MM.1S (cell line): Measurements from ENCODE around the gene SPINK1.

ENCODE experiments used
- DNase-seq: peaks from one replicate; pipeline ENCODE4 v3.0.0-alpha.2; 2015
- H2AFZ ChIP-seq: fragments of 300-600 bp; sonication (generic); 2 replicates; pipeline ENCODE4 v1.6.0; 2016; ENCODE audit warnings: antibody characterized with exemption, low read length
- H3F3A ChIP-seq: fragments of 300-600 bp; sonication (generic); 2 replicates; pipeline ENCODE4 v1.6.1; 2016; ENCODE audit warnings: mild to moderate bottlenecking, antibody characterized with exemption, low read length, moderate library complexity, mixed read lengths; ENCODE audit not compliant: insufficient read depth
- H3K27ac ChIP-seq: fragments of 300-600 bp; sonication (generic); 2 replicates; pipeline ENCODE4 v1.5.1; 2016; ENCODE audit warnings: mild to moderate bottlenecking, low read length
- H3K27me3 ChIP-seq: fragments of 300-600 bp; sonication (generic); replicated peaks from 2 replicates; pipeline ENCODE4 v1.6.0; 2016; ENCODE audit warnings: low read length; ENCODE audit not compliant: insufficient read depth
- H3K36me3 ChIP-seq: fragments of 300-600 bp; sonication (generic); replicated peaks from 2 replicates; pipeline ENCODE4 v1.6.1; 2016; ENCODE audit warnings: mild to moderate bottlenecking, low read length, mixed read lengths; ENCODE audit not compliant: insufficient read depth
- H3K4me1 ChIP-seq: fragments of 300-600 bp; sonication (generic); 2 replicates; pipeline ENCODE4 v1.6.1; 2016; ENCODE audit warnings: low read length, mixed read lengths
- H3K4me2 ChIP-seq: fragments of 300-600 bp; sonication (generic); 2 replicates; pipeline ENCODE4 v1.6.0; 2016; ENCODE audit warnings: low read depth, low read length
- H3K4me3 ChIP-seq: fragments of 300-600 bp; sonication (generic); 2 replicates; pipeline ENCODE4 v1.5.1; 2016; ENCODE audit warnings: low read length, mixed read lengths
- H3K79me2 ChIP-seq: fragments of 300-600 bp; sonication (generic); 2 replicates; pipeline ENCODE4 v1.6.1; 2016; ENCODE audit warnings: mixed run types, low read length, mixed read lengths
- H3K9ac ChIP-seq: fragments of 300-600 bp; sonication (generic); 2 replicates; pipeline ENCODE4 v1.6.1; 2016; ENCODE audit warnings: low read length, mixed read lengths
- H3K9me2 ChIP-seq: fragments of 300-600 bp; sonication (generic); replicated peaks from 2 replicates; pipeline ENCODE4 v1.6.1; 2016; ENCODE audit warnings: mild to moderate bottlenecking, low read length, mixed read lengths; ENCODE audit not compliant: insufficient read depth
- H3K9me3 ChIP-seq: fragments of 300-600 bp; sonication (generic); replicated peaks from 2 replicates; pipeline ENCODE4 v1.6.1; 2016; ENCODE audit warnings: mild to moderate bottlenecking, low read length, mixed read lengths; ENCODE audit not compliant: insufficient read depth
- H4K20me1 ChIP-seq: fragments of 300-600 bp; sonication (generic); 2 replicates; pipeline ENCODE4 v1.6.1; 2016; ENCODE audit warnings: mild to moderate bottlenecking, low read length, moderate library complexity, mixed read lengths; ENCODE audit not compliant: insufficient read depth
- EZH2 ChIP-seq: fragments of 300-600 bp; sonication (generic); optimal IDR thresholded peaks from 2 replicates; pipeline ENCODE3; 2017; ENCODE audit warnings: low read depth, mild to moderate bottlenecking, antibody characterized with exemption, low read length, mixed read lengths
- EZH2phosphoT487 ChIP-seq: fragments of 300-600 bp; sonication (generic); IDR thresholded peaks from 2 replicates; pipeline ENCODE4 v1.6.1; 2018; ENCODE audit warnings: antibody characterized with exemption, low read length
- TF ChIP-seq, protein P1 (sequence below): fragments of 300-600 bp; sonication (generic); IDR thresholded peaks from 2 replicates; pipeline ENCODE4 v1.5.1; 2016; ENCODE audit warnings: antibody characterized with exemption, low read length, mixed read lengths

SPINK1 gene

DNA sequence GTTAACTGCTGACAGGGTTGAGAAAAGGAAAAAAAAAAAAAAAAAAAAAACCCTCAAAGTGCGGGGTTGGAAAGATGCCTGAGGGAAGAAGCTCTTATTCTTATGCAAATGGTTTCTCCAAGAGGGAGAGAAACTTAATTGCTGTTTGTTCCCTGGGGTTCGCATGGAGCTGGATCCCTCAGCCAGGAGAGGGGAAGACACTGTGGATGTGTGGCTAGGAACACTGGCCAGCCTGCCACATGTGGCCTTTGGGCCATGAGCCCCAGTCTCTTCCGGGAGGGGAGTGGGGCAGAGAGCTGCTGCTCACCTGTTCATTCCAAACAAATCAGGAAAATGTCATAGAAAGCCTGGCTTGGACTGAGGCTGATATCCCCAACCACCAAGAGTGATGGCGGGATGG lies 37.6 kb upstream of the SPINK1 start:
- Histone ChIP-seq H3K9ac (no peak overlapping the region), H3K27ac (no peak overlapping the region)

DNA sequence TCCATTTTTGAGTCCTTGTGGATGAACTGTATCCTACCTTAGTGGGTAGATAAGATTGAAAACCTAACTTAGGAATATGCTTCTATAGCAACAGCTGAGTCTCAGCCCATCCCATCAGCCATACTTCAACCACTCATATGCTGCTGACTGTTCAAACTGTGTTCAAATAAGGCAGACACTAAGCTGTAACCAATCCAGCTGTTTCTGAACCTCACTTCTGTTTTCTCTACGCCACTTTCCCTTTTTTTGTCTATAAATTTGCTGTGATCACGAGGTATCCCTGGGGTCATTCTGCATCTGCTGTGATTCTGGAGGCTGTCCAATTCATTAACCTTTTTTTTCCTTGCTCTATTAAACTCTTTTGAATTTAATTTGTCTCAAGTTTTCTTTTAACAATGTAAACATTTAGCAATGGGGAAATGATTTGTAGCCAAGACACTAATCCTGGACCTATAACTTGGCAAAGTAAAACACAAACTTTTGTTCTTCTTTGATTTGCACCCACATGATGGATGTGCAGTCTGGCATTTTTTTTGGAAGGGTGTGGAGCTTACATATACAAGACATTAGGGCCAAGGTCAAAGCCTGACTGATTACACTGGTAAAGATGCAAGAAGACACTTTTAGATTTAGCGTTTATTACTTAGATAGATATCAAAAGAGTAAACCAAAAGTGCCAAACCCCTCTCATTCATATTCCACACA lies 32.1 kb upstream of the SPINK1 start:
- Histone ChIP-seq H3K79me2 (no peaks in the 10 kb centered on the region), H3K9ac (no peak overlapping the region), H3K9me2 (no peaks in the 10 kb centered on the region), H3K36me3 (no peaks in the 10 kb centered on the region), H3F3A (no peaks in the 10 kb centered on the region), H3K4me2 (no peak overlapping the region), H3K27me3 (no peaks in the 10 kb centered on the region), H2AFZ (no peak overlapping the region), H4K20me1 (no peaks in the 10 kb centered on the region), H3K9me3 (no peaks in the 10 kb centered on the region), H3K4me3 (no peak overlapping the region), H3K27ac (no peak overlapping the region), H3K4me1 (no peaks in the 10 kb centered on the region)
- TF ChIP-seq, protein P1, sequence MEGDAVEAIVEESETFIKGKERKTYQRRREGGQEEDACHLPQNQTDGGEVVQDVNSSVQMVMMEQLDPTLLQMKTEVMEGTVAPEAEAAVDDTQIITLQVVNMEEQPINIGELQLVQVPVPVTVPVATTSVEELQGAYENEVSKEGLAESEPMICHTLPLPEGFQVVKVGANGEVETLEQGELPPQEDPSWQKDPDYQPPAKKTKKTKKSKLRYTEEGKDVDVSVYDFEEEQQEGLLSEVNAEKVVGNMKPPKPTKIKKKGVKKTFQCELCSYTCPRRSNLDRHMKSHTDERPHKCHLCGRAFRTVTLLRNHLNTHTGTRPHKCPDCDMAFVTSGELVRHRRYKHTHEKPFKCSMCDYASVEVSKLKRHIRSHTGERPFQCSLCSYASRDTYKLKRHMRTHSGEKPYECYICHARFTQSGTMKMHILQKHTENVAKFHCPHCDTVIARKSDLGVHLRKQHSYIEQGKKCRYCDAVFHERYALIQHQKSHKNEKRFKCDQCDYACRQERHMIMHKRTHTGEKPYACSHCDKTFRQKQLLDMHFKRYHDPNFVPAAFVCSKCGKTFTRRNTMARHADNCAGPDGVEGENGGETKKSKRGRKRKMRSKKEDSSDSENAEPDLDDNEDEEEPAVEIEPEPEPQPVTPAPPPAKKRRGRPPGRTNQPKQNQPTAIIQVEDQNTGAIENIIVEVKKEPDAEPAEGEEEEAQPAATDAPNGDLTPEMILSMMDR = no peak
- DNase-seq = no peak

More for the DNA sequence above, 37.6 kb upstream of the SPINK1 start:
- Histone ChIP-seq H3K4me3 (no peak overlapping the region), H2AFZ (no peak overlapping the region), H3F3A (no peaks in the 10 kb centered on the region), H3K79me2 (no peaks in the 10 kb centered on the region), H3K4me2 (no peak overlapping the region), H3K36me3 (no peaks in the 10 kb centered on the region), H3K27me3 (no peaks in the 10 kb centered on the region), H3K4me1 (no peaks in the 10 kb centered on the region), H4K20me1 (no peaks in the 10 kb centered on the region), H3K9me3 (no peaks in the 10 kb centered on the region), H3K9me2 (no peaks in the 10 kb centered on the region)
- TF ChIP-seq, protein P1 = no peak
- no peak for TF ChIP-seq EZH2
- no peak for TF ChIP-seq EZH2phosphoT487
- no peak for DNase-seq

GRCh38 chr5:147860641-147861025 lies 29.2 kb upstream of the SPINK1 start:
- DNase-seq = no peak
- Histone ChIP-seq H3K27ac (no peak overlapping the region), H3K79me2 (no peaks in the 10 kb centered on the region), H3K9me2 (no peaks in the 10 kb centered on the region), H3K9me3 (no peaks in the 10 kb centered on the region), H3K4me1 (peaks cover 5% of the 10 kb centered on the region), H3K4me2 (no peak overlapping the region), H3K27me3 (no peaks in the 10 kb centered on the region), H3F3A (no peaks in the 10 kb centered on the region), H4K20me1 (no peaks in the 10 kb centered on the region), H2AFZ (no peak overlapping the region), H3K36me3 (no peaks in the 10 kb centered on the region), H3K9ac (no peak overlapping the region), H3K4me3 (no peak overlapping the region)
- TF ChIP-seq EZH2 = no peak
- no peak for TF ChIP-seq EZH2phosphoT487
- TF ChIP-seq, protein P1 = no peak
